HepG2 (cell line): Measurements from ENCODE around the gene AMBRA1. TPM values are rescaled to one million over a fixed set of nuclear protein-coding genes. Genes with fewer than 3 reads are reported as not detected.

Experiments used
- CENPT ChIP-seq: sonication (generic); formaldehyde crosslinking; IDR thresholded peaks from 2 replicates; pipeline ENCODE4 v1.8.0; 2022; ENCODE audit warnings: low read depth, mild to moderate bottlenecking, moderate library complexity, missing genetic modification reagents
- FOXP1 ChIP-seq, 2 experiments: fragments of 450-650 bp in 1 of 2; IDR thresholded peaks; 2 replicates each; pipeline ENCODE4 v1.6.1; 2017 to 2018; ENCODE audit warnings: antibody characterized with exemption in 1 of 2
- NFATC3 ChIP-seq: sonication (generic); formaldehyde crosslinking; IDR thresholded peaks from 2 replicates; pipeline ENCODE4 v1.5.1; 2020; ENCODE audit warnings: mild to moderate bottlenecking, missing genetic modification reagents
- PRDM4 ChIP-seq: sonication (generic); formaldehyde crosslinking; IDR thresholded peaks from 2 replicates; pipeline ENCODE4 v1.9.0; 2021; ENCODE audit warnings: missing genetic modification reagents, borderline replicate concordance
- SKIL ChIP-seq: sonication (generic); formaldehyde crosslinking; IDR thresholded peaks from 2 replicates; pipeline ENCODE4 v1.8.0; 2022; ENCODE audit warnings: missing genetic modification reagents, mild to moderate bottlenecking, moderate library complexity, borderline replicate concordance
- SP2 ChIP-seq: sonication (generic); formaldehyde crosslinking; IDR thresholded peaks from 2 replicates; pipeline ENCODE4 v1.5.1; 2020; ENCODE audit warnings: mild to moderate bottlenecking, missing genetic modification reagents
- ZBTB4 ChIP-seq: sonication (generic); formaldehyde crosslinking; IDR thresholded peaks from 2 replicates; pipeline ENCODE4 v1.4.0; 2020; ENCODE audit warnings: missing genetic modification reagents, mild to moderate bottlenecking, borderline replicate concordance
- ZNF225 ChIP-seq: sonication (generic); formaldehyde crosslinking; IDR thresholded peaks from 2 replicates; pipeline ENCODE4 v1.4.0; 2020; ENCODE audit warnings: mild to moderate bottlenecking, missing genetic modification reagents
- ZNF563 ChIP-seq: sonication (generic); formaldehyde crosslinking; IDR thresholded peaks from 2 replicates; pipeline ENCODE4 v1.8.0; 2022; ENCODE audit warnings: mild to moderate bottlenecking, moderate library complexity, missing genetic modification reagents
- polyA plus RNA-seq, 8 experiments: library from polyadenylated mRNA; depleted of rRNA in 3 of 8; stranded (reverse) in 7 of 8; unstranded in 1 of 8; fragments of >200 nt; fragmentation: Illumina TruSeq in 4 of 8; extraction: Trizol in 4 of 8; gene quantifications; 2 replicates each; pipeline versions ENCODE4 v1.2.1 to v1.2.3, GENCODE V29; 2011 to 2016; ENCODE audit warnings: low read depth in 4 of 8, missing spikeins in 1 of 8, mixed read lengths in 1 of 8; ENCODE audit not compliant: insufficient read depth in 1 of 8
- total RNA-seq, 5 experiments: library from RNA; depleted of rRNA; stranded (reverse); fragments of >200 nt; fragmentation: Illumina TruSeq; extraction: Trizol; gene quantifications; 2 replicates each; pipeline ENCODE4 v1.2.3, GENCODE V29; 2016; ENCODE audit warnings: low read depth in 1 of 5
- TF ChIP-seq, protein P1 (sequence below): sonication (generic); formaldehyde crosslinking; IDR thresholded peaks from 2 replicates; pipeline ENCODE4 v1.5.0; 2020; ENCODE audit warnings: missing genetic modification reagents, mild to moderate bottlenecking, borderline replicate concordance
- TF ChIP-seq, protein P2 (sequence below): sonication (generic); formaldehyde crosslinking; IDR thresholded peaks from 2 replicates; pipeline ENCODE4 v1.9.0; 2021; ENCODE audit warnings: missing genetic modification reagents, mild to moderate bottlenecking, borderline replicate concordance
- TF ChIP-seq, protein P3 (sequence below), 2 experiments: IDR thresholded peaks; 2 replicates each; pipeline ENCODE4 v1.6.1; 2011 to 2012; ENCODE audit warnings: low read length in 2 of 2, borderline replicate concordance in 1 of 2, low read depth in 1 of 2, mild to moderate bottlenecking in 1 of 2, moderate library complexity in 1 of 2

Gene AMBRA1
- total and polyA plus RNA-seq, 2 of the 13 experiments (the other 11 are each of a cell fraction or from before 2014, with no cell fraction given): 15.7 to 26.0 TPM

GRCh38 chr11:46380340-46381047 lies 213.3 kb downstream of the AMBRA1 start (continued):
- TF ChIP-seq, protein P1, sequence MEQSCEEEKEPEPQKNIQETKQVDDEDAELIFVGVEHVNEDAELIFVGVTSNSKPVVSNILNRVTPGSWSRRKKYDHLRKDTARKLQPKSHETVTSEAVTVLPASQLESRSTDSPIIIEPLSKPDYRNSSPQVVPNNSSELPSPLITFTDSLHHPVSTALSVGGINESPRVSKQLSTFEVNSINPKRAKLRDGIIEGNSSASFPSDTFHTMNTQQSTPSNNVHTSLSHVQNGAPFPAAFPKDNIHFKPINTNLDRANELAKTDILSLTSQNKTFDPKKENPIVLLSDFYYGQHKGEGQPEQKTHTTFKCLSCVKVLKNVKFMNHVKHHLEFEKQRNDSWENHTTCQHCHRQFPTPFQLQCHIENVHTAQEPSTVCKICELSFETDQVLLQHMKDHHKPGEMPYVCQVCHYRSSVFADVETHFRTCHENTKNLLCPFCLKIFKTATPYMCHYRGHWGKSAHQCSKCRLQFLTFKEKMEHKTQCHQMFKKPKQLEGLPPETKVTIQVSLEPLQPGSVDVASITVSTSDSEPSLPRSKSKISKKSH (CRISPR knock-in tag): 0 out of 2 replicates have a peak, but pooled peaks have one; percentile 31
- TF ChIP-seq SP2 (no peak), ZNF225 (no peak), ZBTB4 (CRISPR knock-in tag) (no peak), FOXP1 (IDR thresholded peaks at IDR 0.05) (no peak), FOXP1 (CRISPR knock-in tag; IDR thresholded peaks at IDR 0.05) (no peak), SKIL (CRISPR knock-in tag) (no peak; the same call in 1 of the 2 replicates), NFATC3 (CRISPR knock-in tag) (no peak), CENPT (CRISPR knock-in tag) (no peak), ZNF563 (CRISPR knock-in tag) (no peak), PRDM4 (CRISPR knock-in tag) (no peak)
- TF ChIP-seq, protein P2, sequence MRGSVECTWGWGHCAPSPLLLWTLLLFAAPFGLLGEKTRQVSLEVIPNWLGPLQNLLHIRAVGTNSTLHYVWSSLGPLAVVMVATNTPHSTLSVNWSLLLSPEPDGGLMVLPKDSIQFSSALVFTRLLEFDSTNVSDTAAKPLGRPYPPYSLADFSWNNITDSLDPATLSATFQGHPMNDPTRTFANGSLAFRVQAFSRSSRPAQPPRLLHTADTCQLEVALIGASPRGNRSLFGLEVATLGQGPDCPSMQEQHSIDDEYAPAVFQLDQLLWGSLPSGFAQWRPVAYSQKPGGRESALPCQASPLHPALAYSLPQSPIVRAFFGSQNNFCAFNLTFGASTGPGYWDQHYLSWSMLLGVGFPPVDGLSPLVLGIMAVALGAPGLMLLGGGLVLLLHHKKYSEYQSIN (CRISPR knock-in tag): no peak
- TF ChIP-seq, protein P3, sequence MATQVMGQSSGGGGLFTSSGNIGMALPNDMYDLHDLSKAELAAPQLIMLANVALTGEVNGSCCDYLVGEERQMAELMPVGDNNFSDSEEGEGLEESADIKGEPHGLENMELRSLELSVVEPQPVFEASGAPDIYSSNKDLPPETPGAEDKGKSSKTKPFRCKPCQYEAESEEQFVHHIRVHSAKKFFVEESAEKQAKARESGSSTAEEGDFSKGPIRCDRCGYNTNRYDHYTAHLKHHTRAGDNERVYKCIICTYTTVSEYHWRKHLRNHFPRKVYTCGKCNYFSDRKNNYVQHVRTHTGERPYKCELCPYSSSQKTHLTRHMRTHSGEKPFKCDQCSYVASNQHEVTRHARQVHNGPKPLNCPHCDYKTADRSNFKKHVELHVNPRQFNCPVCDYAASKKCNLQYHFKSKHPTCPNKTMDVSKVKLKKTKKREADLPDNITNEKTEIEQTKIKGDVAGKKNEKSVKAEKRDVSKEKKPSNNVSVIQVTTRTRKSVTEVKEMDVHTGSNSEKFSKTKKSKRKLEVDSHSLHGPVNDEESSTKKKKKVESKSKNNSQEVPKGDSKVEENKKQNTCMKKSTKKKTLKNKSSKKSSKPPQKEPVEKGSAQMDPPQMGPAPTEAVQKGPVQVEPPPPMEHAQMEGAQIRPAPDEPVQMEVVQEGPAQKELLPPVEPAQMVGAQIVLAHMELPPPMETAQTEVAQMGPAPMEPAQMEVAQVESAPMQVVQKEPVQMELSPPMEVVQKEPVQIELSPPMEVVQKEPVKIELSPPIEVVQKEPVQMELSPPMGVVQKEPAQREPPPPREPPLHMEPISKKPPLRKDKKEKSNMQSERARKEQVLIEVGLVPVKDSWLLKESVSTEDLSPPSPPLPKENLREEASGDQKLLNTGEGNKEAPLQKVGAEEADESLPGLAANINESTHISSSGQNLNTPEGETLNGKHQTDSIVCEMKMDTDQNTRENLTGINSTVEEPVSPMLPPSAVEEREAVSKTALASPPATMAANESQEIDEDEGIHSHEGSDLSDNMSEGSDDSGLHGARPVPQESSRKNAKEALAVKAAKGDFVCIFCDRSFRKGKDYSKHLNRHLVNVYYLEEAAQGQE (IDR thresholded peaks at IDR 0.05; ENCODE audit: borderline replicate concordance in 1 of 2, low read depth in 1 of 2, low read length in 2 of 2): no peak
